Psoas muscle (tissue), 8 donors: ENCODE results near the gene KLHL40. TPM values are rescaled to one million over a fixed set of nuclear protein-coding genes. Genes with fewer than 3 reads are reported as not detected.
A peak's percentile ranks its signal among the peaks of the same experiment; 100 is the strongest.

ENCODE experiments used
- ATAC-seq, 4 donors: fragments of 200-7000 bp; cut with Tn5 transposase; one replicate each; pipeline ENCODE4 v1.9.1; 2020; ENCODE audit warnings: moderate library complexity in 3 of 4, mild to moderate bottlenecking in 2 of 4
- DNase-seq, 2 donors: peaks; one replicate each; pipeline ENCODE4 v3.0.0-alpha.2; 2020
- H3K27ac ChIP-seq: fragments of 200-600 bp; one replicate; pipeline ENCODE4 v1.8.0; 2022
- H3K27me3 ChIP-seq, 3 donors: fragments of 200-600 bp in 1 of 3; one replicate each; pipeline versions ENCODE4 v1.6.1 to v1.8.0; 2013 to 2022; ENCODE audit warnings: low read length in 2 of 3, mild to moderate bottlenecking in 2 of 3, moderate library complexity in 1 of 3; ENCODE audit not compliant: insufficient read depth in 3 of 3
- H3K36me3 ChIP-seq, 2 donors: fragments of 200-600 bp in 1 of 2; one replicate each; pipeline versions ENCODE4 v1.6.1 to v1.8.0; 2013 to 2022; ENCODE audit warnings: low read depth in 1 of 2, mild to moderate bottlenecking in 1 of 2, moderate library complexity in 1 of 2; ENCODE audit not compliant: insufficient read depth in 1 of 2
- H3K4me1 ChIP-seq: fragments of 200-600 bp; one replicate; pipeline ENCODE4 v1.8.0; 2022
- H3K4me3 ChIP-seq: fragments of 200-600 bp; one replicate; pipeline ENCODE4 v1.8.0; 2022; ENCODE audit warnings: mild to moderate bottlenecking
- H3K9me3 ChIP-seq: fragments of 200-600 bp; one replicate; pipeline ENCODE4 v1.8.0; 2022
- CTCF ChIP-seq: fragments of 200-600 bp; IDR thresholded peaks from one replicate; pipeline ENCODE4 v1.8.0; 2022; ENCODE audit warnings: antibody characterized with exemption
- WGBS, 3 donors: extraction: QIAGEN DNeasy Blood & Tissue Kit; methylation state at CpG; one replicate each; pipeline versions ENCODE4 v1.1.6 to v1.1.7; 2013; 5-methylcytosine and 5-hydroxymethylcytosine counted together
- intact Hi-C, 2 donors: fragments of 100-400 bp; cut with DNase I; formaldehyde crosslinking; loops; one replicate each; pipeline versions ENCODE4 v1.11.0 to v1.14.2; 2022
- polyA plus RNA-seq, 3 donors: library from polyadenylated mRNA; stranded (reverse); fragments of 200-250 nt; gene quantifications; one replicate each; pipeline ENCODE4 v1.2.3, GENCODE V29; 2013
- total RNA-seq, 4 donors: library from RNA; stranded (reverse); fragmentation: NEBNext Ultra II Directional in 2 of 4; extraction: Animal tissue kit (Norgen Biotek cat#: 25700) in 2 of 4; gene quantifications; one replicate each; pipeline versions ENCODE4 v1.2.1 to v1.2.4, GENCODE V29; 2021 to 2023
- donor health status: healthy with polysubstance abuse.
- donor health status: DM: no; HTN: no; CAD: no; lungs with moderate emphysema.
- donor health status: Bipolar disorder and iron deficiency.
- donor health status: healthy.
- donor health status: DM: yes; HTN: yes; CAD: no.
- donor health status: DM: no; HTN: no; CAD: no.
- donor health status: DM: no; HTN: no; CAD: no.
- donor health status: DM: yes; HTN: yes; CAD: no.

The KLHL40 gene
- total and polyA plus RNA-seq, 7 donors = 241 to 923 (median 392) TPM

- ATAC-seq (peak; percentile 0 to 8 (median 4)), DNase-seq (no peak)
- Histone ChIP-seq H3K4me1 (peaks cover 45% of the 10 kb centered on the region), H3K36me3 (peaks cover under 1 to 11% of the 10 kb centered on the region in 2 donors), H3K27ac (peak overlapping the region; percentile 98), H3K27me3 (no peaks in the 10 kb centered on the region), H3K9me3 (no peaks in the 10 kb centered on the region), H3K4me3 (peak overlapping the region; percentile 78)
- no peak for TF ChIP-seq CTCF
- intact Hi-C loops = loop anchor here (5.0 to 10.0 kb wide), 2 partner anchors 46 to 92 kb away; no protein-coding TSS in a partner anchor
- WGBS, 3 donors = 24 to 27% (median 26%) methylated on average over 3 of the region's 3 CpGs
Measured at GRCh38 chr3:42653303-42653559, 32.1 kb upstream of the KLHL40 start.

GRCh38 chr3:42653560-42654330 lies 31.6 kb upstream of the KLHL40 start, which contains the start of gene ZBTB47:
Gene ZBTB47, plus strand, starts transcription at chr3:42653697. Its CDS starts 4,659 bp downstream, at chr3:42658356.
- peak within 1 kb of the TSS; percentile 78 for H3K4me3 ChIP-seq
- no peaks in the 10 kb centered on the region for H3K27me3 ChIP-seq
- ATAC-seq (peak; percentile 11 to 23 (median 14)), DNase-seq (peak; percentile 79 to 86)
- no peaks in the 10 kb centered on the region for H3K9me3 ChIP-seq
- 2% methylated on average over 26 to 31 of the region's 31 CpGs for WGBS, 3 donors
- peak within 1 kb of the TSS; percentile 98 for H3K27ac ChIP-seq
- peaks cover 50% of the 10 kb centered on the region for H3K4me1 ChIP-seq
- H3K36me3 ChIP-seq = peaks cover 0 to 11% of the 10 kb centered on the region in 2 donors
- intact Hi-C loops = loop anchor here (2.0 to 10.0 kb wide), 3 partner anchors 46 to 91 kb away; no protein-coding TSS in a partner anchor
- no peak for TF ChIP-seq CTCF

GRCh38 chr3:42654331-42655201 lies 30.8 kb upstream of the KLHL40 start:
- Histone ChIP-seq H3K27ac (peak overlapping the region; percentile 98), H3K4me1 (peaks cover 52% of the 10 kb centered on the region), H3K36me3 (peaks cover 0 to 14% of the 10 kb centered on the region in 2 donors), H3K4me3 (peak overlapping the region; percentile 78), H3K9me3 (no peaks in the 10 kb centered on the region), H3K27me3 (no peaks in the 10 kb centered on the region)
- 1% methylated on average over 32 to 94 of the region's 94 CpGs for WGBS, 3 donors
- DNase-seq = peak; percentile 77 to 87
- intact Hi-C loops = loop anchor here (2.0 to 10.0 kb wide), 3 partner anchors 47 to 90 kb away; no protein-coding TSS in a partner anchor
- no peak for TF ChIP-seq CTCF
- ATAC-seq = peak; percentile 59 to 70 (median 63)

- ATAC-seq = peak in 2 of 4 donors; percentile 11 to 16
- Histone ChIP-seq H3K9me3 (no peaks in the 10 kb centered on the region), H3K36me3 (peaks cover 0 to 20% of the 10 kb centered on the region in 2 donors), H3K27me3 (no peaks in the 10 kb centered on the region), H3K27ac (peak overlapping the region; percentile 98), H3K4me1 (peaks cover 59% of the 10 kb centered on the region), H3K4me3 (peak overlapping the region; percentile 78)
- DNase-seq = peak; percentile 57 to 72
- TF ChIP-seq CTCF = no peak
- WGBS, 3 donors = 28 to 37% (median 31%) methylated on average over 4 of the region's 4 CpGs
- intact Hi-C loops = loop anchor here (2.0 to 10.0 kb wide), 2 partner anchors 89 kb away; no protein-coding TSS in a partner anchor
Measured at GRCh38 chr3:42655331-42655888, 29.9 kb upstream of the KLHL40 start.
